ENCODE results near the gene IER5L.

DNA sequence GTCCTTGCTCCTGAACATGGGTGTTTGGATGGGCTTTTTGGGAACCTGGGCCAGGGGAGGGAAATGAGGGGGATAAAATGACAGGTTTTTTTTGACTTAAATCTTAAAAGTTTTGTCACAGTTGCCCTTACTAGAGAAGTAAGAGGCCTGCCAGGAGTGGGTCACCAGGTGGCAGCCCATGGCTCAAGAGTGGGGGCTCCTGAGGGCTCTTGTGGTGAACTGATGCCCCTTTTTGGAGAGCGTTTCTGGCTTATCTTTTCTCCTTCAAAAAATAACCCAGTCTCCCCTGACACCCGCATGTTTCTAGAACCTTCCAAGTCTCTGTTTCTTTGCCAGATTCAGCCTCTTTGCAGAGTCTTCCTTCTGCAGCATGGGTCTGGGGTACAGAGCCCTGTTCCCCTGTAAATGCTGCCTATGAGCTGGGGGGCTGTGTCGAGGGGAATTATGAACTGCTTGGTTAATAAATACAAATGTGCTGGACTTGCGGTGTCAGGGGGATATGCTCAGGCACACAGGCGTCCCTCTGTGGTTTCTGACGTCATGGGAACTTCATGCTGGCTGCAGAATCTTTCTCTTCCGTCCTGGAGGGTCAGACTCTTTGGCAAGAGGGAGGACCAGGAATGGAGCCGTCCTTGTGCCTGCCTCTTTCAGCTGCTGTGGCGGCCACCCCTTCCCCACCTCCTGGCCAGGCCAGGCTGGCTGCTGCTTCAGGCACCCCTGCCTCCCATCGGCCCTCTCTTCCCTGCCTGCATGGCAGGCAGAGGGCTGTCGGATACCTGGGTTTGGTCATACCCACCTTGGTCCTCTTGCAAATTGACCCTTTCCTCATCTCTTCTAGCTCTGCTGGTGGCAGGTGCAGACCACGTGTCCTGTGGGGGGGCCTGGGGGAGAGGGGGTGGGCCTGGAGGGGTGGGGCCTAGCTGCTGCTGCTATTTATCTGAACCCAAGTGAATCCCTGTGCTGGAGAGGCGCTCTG, 36.7 kb downstream of the IER5L start:
- TF ChIP-seq, protein P1, sequence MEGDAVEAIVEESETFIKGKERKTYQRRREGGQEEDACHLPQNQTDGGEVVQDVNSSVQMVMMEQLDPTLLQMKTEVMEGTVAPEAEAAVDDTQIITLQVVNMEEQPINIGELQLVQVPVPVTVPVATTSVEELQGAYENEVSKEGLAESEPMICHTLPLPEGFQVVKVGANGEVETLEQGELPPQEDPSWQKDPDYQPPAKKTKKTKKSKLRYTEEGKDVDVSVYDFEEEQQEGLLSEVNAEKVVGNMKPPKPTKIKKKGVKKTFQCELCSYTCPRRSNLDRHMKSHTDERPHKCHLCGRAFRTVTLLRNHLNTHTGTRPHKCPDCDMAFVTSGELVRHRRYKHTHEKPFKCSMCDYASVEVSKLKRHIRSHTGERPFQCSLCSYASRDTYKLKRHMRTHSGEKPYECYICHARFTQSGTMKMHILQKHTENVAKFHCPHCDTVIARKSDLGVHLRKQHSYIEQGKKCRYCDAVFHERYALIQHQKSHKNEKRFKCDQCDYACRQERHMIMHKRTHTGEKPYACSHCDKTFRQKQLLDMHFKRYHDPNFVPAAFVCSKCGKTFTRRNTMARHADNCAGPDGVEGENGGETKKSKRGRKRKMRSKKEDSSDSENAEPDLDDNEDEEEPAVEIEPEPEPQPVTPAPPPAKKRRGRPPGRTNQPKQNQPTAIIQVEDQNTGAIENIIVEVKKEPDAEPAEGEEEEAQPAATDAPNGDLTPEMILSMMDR (IDR thresholded peaks at IDR 0.05; ENCODE audit: borderline replicate concordance, extremely low read depth, low read length, poor library complexity, severe bottlenecking): no peak
- TF ChIP-seq EZH2 (IDR thresholded peaks at IDR 0.05; ENCODE audit: borderline replicate concordance, low read depth, low read length, severe bottlenecking): no peak

All from DND-41 (cell line).